Neural cell (in vitro differentiated cells): ENCODE data around the gene ARHGEF7.

Experiments used
- EP300 ChIP-seq: fragments of 450-650 bp; conservative IDR thresholded peaks from 2 replicates; pipeline ENCODE4 v1.6.1; 2014; ENCODE audit warnings: antibody characterized with exemption, mild to moderate bottlenecking, moderate library complexity; ENCODE audit not compliant: poor library complexity, severe bottlenecking
- EZH2 ChIP-seq: fragments of 200-600, 300-800 bp; shearing (Covaris generic), sonication (generic); IDR thresholded peaks from 2 replicates; pipeline ENCODE4 v1.6.1; 2014; ENCODE audit warnings: antibody characterized with exemption, low read length, borderline replicate concordance, mild to moderate bottlenecking; ENCODE audit not compliant: insufficient read depth, poor library complexity, severe bottlenecking
- POLR2AphosphoS5 ChIP-seq: IDR thresholded peaks from 2 replicates; pipeline ENCODE4 v1.6.1; 2012
- RAD21 ChIP-seq: fragments of 450-650 bp; conservative IDR thresholded peaks from 2 replicates; pipeline ENCODE4 v1.6.1; 2014; ENCODE audit warnings: antibody characterized with exemption, mild to moderate bottlenecking, moderate library complexity
- TF ChIP-seq, protein P1 (sequence below): fragments of 450-650 bp; IDR thresholded peaks from 2 replicates; pipeline ENCODE4 v1.5.1; 2014; ENCODE audit warnings: antibody characterized with exemption, mild to moderate bottlenecking, moderate library complexity; ENCODE audit not compliant: poor library complexity, severe bottlenecking
- TF ChIP-seq, protein P2 (sequence below): IDR thresholded peaks from 2 replicates; pipeline ENCODE4 v1.6.1; 2012; ENCODE audit warnings: borderline replicate concordance

- TF ChIP-seq RAD21 (no peak), EZH2 (no peak), POLR2AphosphoS5 (no peak), EP300 (no peak)
- TF ChIP-seq, protein P1, sequence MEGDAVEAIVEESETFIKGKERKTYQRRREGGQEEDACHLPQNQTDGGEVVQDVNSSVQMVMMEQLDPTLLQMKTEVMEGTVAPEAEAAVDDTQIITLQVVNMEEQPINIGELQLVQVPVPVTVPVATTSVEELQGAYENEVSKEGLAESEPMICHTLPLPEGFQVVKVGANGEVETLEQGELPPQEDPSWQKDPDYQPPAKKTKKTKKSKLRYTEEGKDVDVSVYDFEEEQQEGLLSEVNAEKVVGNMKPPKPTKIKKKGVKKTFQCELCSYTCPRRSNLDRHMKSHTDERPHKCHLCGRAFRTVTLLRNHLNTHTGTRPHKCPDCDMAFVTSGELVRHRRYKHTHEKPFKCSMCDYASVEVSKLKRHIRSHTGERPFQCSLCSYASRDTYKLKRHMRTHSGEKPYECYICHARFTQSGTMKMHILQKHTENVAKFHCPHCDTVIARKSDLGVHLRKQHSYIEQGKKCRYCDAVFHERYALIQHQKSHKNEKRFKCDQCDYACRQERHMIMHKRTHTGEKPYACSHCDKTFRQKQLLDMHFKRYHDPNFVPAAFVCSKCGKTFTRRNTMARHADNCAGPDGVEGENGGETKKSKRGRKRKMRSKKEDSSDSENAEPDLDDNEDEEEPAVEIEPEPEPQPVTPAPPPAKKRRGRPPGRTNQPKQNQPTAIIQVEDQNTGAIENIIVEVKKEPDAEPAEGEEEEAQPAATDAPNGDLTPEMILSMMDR: no peak
- TF ChIP-seq, protein P2, sequence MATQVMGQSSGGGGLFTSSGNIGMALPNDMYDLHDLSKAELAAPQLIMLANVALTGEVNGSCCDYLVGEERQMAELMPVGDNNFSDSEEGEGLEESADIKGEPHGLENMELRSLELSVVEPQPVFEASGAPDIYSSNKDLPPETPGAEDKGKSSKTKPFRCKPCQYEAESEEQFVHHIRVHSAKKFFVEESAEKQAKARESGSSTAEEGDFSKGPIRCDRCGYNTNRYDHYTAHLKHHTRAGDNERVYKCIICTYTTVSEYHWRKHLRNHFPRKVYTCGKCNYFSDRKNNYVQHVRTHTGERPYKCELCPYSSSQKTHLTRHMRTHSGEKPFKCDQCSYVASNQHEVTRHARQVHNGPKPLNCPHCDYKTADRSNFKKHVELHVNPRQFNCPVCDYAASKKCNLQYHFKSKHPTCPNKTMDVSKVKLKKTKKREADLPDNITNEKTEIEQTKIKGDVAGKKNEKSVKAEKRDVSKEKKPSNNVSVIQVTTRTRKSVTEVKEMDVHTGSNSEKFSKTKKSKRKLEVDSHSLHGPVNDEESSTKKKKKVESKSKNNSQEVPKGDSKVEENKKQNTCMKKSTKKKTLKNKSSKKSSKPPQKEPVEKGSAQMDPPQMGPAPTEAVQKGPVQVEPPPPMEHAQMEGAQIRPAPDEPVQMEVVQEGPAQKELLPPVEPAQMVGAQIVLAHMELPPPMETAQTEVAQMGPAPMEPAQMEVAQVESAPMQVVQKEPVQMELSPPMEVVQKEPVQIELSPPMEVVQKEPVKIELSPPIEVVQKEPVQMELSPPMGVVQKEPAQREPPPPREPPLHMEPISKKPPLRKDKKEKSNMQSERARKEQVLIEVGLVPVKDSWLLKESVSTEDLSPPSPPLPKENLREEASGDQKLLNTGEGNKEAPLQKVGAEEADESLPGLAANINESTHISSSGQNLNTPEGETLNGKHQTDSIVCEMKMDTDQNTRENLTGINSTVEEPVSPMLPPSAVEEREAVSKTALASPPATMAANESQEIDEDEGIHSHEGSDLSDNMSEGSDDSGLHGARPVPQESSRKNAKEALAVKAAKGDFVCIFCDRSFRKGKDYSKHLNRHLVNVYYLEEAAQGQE: no peak
Measured at GRCh38 chr13:111323549-111323948, 208.4 kb downstream of the ARHGEF7 start.
